ENCODE data around the gene TF.

Gene TF

DNA sequence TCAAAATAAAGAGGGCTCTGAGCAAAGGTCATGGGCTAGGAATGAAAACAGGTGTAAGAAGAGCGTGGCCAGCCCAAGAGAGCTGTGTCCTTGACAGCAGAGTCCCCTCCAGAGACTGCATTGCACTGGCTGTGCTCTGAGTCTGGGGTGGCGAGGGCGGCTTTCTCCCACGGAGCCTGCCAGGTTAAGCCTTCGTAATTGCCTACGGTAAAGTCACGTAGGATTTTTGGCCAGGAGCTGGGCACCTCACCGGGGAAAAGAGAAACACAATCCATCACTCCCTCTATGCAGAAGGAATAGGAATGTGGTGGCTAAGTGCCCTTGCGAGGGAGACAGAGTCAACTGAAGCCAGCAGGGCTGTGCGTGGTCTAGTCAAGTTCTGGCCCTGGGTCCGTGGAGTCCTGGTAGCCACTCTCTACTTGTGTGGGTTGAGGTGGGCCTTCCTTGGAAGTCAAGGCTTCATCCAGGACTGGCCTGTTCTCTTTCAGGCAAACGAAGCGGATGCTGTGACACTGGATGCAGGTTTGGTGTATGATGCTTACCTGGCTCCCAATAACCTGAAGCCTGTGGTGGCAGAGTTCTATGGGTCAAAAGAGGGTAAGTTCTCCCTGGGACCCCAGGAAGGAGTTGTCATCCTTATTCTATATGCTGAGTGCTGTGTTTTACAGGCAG, 7.0 kb downstream of the TF start:
- Histone ChIP-seq H3F3A (ENCODE audit: insufficient read depth, low read length) (no peaks in the 10 kb centered on the region), H3K4me1 (ENCODE audit: low read length) (no peaks in the 10 kb centered on the region)
- DNase-seq, result no peak

DNA sequence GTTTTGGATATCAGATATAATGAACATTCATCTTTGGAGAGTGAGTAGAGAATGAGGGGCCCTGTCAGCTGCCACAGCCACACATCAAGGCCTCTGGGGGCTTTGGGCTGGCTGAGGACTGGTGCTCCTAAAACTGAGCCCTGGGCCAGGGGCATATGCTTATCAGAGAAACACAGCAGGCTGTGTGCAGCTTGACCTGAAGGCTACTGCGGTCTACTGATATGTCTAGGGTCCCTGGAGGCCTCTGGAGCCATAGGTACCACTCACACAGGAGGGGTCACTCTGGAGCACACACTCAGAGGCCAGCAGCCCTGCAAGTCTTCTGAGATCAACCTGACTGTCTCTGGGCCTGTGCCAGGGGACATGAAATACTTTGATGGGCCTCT, 7.6 kb downstream of the TF start:
- Histone ChIP-seq H3K36me3 (replicated peaks; ENCODE audit: insufficient read depth, low read length) (no peaks in the 10 kb centered on the region), H3K4me1 (ENCODE audit: low read length) (no peaks in the 10 kb centered on the region), H3K27me3 (replicated peaks; ENCODE audit: insufficient read depth, low read length) (no peaks in the 10 kb centered on the region), H3K9me3 (replicated peaks; ENCODE audit: insufficient read depth, low read length) (no peaks in the 10 kb centered on the region), H3K79me2 (ENCODE audit: low read length) (no peaks in the 10 kb centered on the region), H3K4me3 (ENCODE audit: low read length) (no peak overlapping the region), H3K9ac (ENCODE audit: low read length) (no peak overlapping the region), H3F3A (ENCODE audit: insufficient read depth, low read length) (no peaks in the 10 kb centered on the region), H3K4me2 (ENCODE audit: low read depth, low read length) (no peak overlapping the region), H3K27ac (ENCODE audit: low read length) (no peak overlapping the region), H3K9me2 (replicated peaks; ENCODE audit: insufficient read depth, low read length) (no peaks in the 10 kb centered on the region), H4K20me1 (ENCODE audit: insufficient read depth, low read length) (no peaks in the 10 kb centered on the region), H2AFZ (ENCODE audit: low read length) (no peak overlapping the region)
- DNase-seq, result no peak
- TF ChIP-seq CTCF (IDR thresholded peaks at IDR 0.05; ENCODE audit: low read length) (no peak), EZH2phosphoT487 (IDR thresholded peaks at IDR 0.05; ENCODE audit: low read length) (no peak), EZH2 (optimal IDR thresholded peaks at IDR 0.05; ENCODE audit: low read depth, low read length) (no peak)

More for the DNA sequence above, 7.0 kb downstream of the TF start:
- no peak overlapping the region for H3K4me2 ChIP-seq (ENCODE audit: low read depth, low read length)
- H3K9ac ChIP-seq (ENCODE audit: low read length), result no peak overlapping the region
- H3K27ac ChIP-seq (ENCODE audit: low read length), result no peak overlapping the region
- no peaks in the 10 kb centered on the region for H3K79me2 ChIP-seq (ENCODE audit: low read length)
- H2AFZ ChIP-seq (ENCODE audit: low read length), result no peak overlapping the region
- H3K27me3 ChIP-seq (replicated peaks; ENCODE audit: insufficient read depth, low read length), result no peaks in the 10 kb centered on the region
- H3K9me3 ChIP-seq (replicated peaks; ENCODE audit: insufficient read depth, low read length), result no peaks in the 10 kb centered on the region
- H3K4me3 ChIP-seq (ENCODE audit: low read length), result no peak overlapping the region
- no peaks in the 10 kb centered on the region for H3K36me3 ChIP-seq (replicated peaks; ENCODE audit: insufficient read depth, low read length)
- no peak for TF ChIP-seq CTCF (IDR thresholded peaks at IDR 0.05; ENCODE audit: low read length)
- TF ChIP-seq EZH2phosphoT487 (IDR thresholded peaks at IDR 0.05; ENCODE audit: low read length), result no peak
- H3K9me2 ChIP-seq (replicated peaks; ENCODE audit: insufficient read depth, low read length), result no peaks in the 10 kb centered on the region
- H4K20me1 ChIP-seq (ENCODE audit: insufficient read depth, low read length), result no peaks in the 10 kb centered on the region

DNA sequence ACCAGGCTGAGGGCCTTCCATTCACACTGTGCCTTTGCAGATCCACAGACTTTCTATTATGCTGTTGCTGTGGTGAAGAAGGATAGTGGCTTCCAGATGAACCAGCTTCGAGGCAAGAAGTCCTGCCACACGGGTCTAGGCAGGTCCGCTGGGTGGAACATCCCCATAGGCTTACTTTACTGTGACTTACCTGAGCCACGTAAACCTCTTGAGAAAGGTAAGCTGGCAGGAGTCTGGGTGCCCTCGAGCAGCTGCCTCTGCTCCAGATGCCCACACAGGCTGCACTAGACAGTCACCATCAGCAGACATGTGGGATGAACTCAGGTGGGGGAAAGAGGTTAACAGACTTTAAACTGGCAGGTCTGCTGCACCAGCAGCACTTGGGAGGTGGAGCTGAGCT, 8.3 kb downstream of the TF start:
- TF ChIP-seq CTCF (IDR thresholded peaks at IDR 0.05; ENCODE audit: low read length), result no peak
- TF ChIP-seq EZH2phosphoT487 (IDR thresholded peaks at IDR 0.05; ENCODE audit: low read length), result no peak
- no peak for TF ChIP-seq EZH2 (optimal IDR thresholded peaks at IDR 0.05; ENCODE audit: low read depth, low read length)
- Histone ChIP-seq H3K27ac (ENCODE audit: low read length) (no peak overlapping the region), H3K27me3 (replicated peaks; ENCODE audit: insufficient read depth, low read length) (no peaks in the 10 kb centered on the region), H3K4me2 (ENCODE audit: low read depth, low read length) (no peak overlapping the region), H3K4me1 (ENCODE audit: low read length) (no peaks in the 10 kb centered on the region), H3K36me3 (replicated peaks; ENCODE audit: insufficient read depth, low read length) (no peaks in the 10 kb centered on the region), H3K9me3 (replicated peaks; ENCODE audit: insufficient read depth, low read length) (no peaks in the 10 kb centered on the region), H2AFZ (ENCODE audit: low read length) (no peak overlapping the region), H3K9me2 (replicated peaks; ENCODE audit: insufficient read depth, low read length) (no peaks in the 10 kb centered on the region), H3K79me2 (ENCODE audit: low read length) (no peaks in the 10 kb centered on the region), H4K20me1 (ENCODE audit: insufficient read depth, low read length) (no peaks in the 10 kb centered on the region), H3K4me3 (ENCODE audit: low read length) (no peak overlapping the region), H3K9ac (ENCODE audit: low read length) (no peak overlapping the region), H3F3A (ENCODE audit: insufficient read depth, low read length) (no peaks in the 10 kb centered on the region)
- no peak for DNase-seq
